Immature natural killer cell (primary cell): Measurements from ENCODE around the gene ARHGAP45. TPM values are rescaled to one million over a fixed set of nuclear protein-coding genes. Genes with fewer than 3 reads are reported as not detected.

ENCODE experiments used
- DNase-seq, 3 donors: peaks; one replicate each; pipeline ENCODE4 v3.0.0; 2022; ENCODE audit warnings: mixed read lengths in 1 of 3
- H3K27ac Mint-ChIP-seq, 6 donors: one replicate each; pipeline ENCODE4 v1.8.0; 2020; ENCODE audit warnings: mixed read lengths in 6 of 6, mild to moderate bottlenecking in 5 of 6, inconsistent platforms in 4 of 6, moderate library complexity in 3 of 6
- H3K27me3 Mint-ChIP-seq, 3 donors: one replicate each; pipeline ENCODE4 v1.8.0; 2020 to 2021; ENCODE audit warnings: low read depth in 3 of 3, mild to moderate bottlenecking in 3 of 3, mixed read lengths in 3 of 3, moderate library complexity in 3 of 3, inconsistent platforms in 1 of 3
- H3K36me3 Mint-ChIP-seq, 3 donors: one replicate each; pipeline ENCODE4 v1.8.0; 2020; ENCODE audit warnings: mixed read lengths in 3 of 3, inconsistent platforms in 2 of 3, mild to moderate bottlenecking in 2 of 3
- H3K4me1 Mint-ChIP-seq, 2 donors: one replicate each; pipeline ENCODE4 v1.8.0; 2020; ENCODE audit warnings: inconsistent platforms in 2 of 2, mild to moderate bottlenecking in 2 of 2, mixed read lengths in 2 of 2, moderate library complexity in 1 of 2
- H3K4me3 Mint-ChIP-seq, 5 donors: one replicate each; pipeline ENCODE4 v1.8.0; 2020; ENCODE audit warnings: mild to moderate bottlenecking in 5 of 5, mixed read lengths in 5 of 5, inconsistent platforms in 3 of 5, moderate library complexity in 3 of 5
- H3K9me3 Mint-ChIP-seq, 6 donors: one replicate each; pipeline ENCODE4 v1.8.0; 2020; ENCODE audit warnings: mild to moderate bottlenecking in 6 of 6, mixed read lengths in 6 of 6, inconsistent platforms in 4 of 6, moderate library complexity in 3 of 6
- polyA plus RNA-seq, 3 donors: library from polyadenylated mRNA; unstranded; fragments of 300-500 nt; fragmentation: Illumina TruSeq; gene quantifications; one replicate each; pipeline ENCODE4 v1.2.3, GENCODE V29; 2021

ARHGAP45 gene
- polyA plus RNA-seq, 3 donors from 2014 or later = 164 to 417 (median 169) TPM

DNA sequence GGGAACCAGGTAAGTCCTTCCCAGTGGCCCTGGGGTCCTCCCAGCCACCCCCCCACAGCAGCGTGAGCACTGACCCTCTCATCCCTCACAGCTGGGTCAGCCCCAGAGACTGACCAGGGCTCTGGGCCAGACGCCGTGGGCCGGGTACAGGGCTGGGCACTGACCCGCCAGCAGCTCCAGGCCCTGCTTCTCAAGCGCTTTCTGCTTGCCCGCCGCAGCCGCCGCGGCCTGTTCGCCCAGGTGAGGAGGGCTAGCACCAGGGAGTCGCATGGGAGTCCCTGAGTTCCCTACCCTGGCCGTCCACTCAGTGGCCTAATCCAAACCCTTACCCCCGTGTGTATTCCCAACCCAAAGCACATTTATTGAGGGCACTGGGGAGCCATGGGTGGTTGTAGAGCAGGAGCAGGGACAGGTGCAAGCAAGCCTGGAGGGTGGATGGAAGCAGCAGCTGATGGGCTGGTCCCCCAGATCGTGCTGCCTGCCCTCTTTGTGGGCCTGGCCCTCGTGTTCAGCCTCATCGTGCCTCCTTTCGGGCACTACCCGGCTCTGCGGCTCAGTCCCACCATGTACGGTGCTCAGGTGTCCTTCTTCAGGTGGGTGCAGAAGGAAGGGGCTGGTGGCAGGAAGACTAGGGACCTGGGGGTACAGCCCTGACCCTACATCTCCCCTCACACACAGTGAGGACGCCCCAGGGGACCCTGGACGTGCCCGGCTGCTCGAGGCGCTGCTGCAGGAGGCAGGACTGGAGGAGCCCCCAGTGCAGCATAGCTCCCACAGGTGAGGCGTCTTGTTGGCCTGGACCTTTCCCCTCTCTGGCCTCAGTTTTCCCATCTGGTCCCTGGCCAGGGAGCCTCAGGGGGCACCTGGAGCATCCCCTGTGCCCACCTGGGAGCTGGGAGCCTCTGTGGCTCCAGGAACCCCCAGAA lies 12.6 kb upstream of the ARHGAP45 start:
- H3K9me3 Mint-ChIP-seq = peaks cover 0 to 6% (median 3%) of the 10 kb centered on the region in 6 donors
- peaks cover 0 to 2% (median 1%) of the 10 kb centered on the region in 3 donors for H3K27me3 Mint-ChIP-seq
- H3K4me1 Mint-ChIP-seq = peaks cover 14% of the 10 kb centered on the region in 2 donors
- DNase-seq = no peak
- H3K4me3 Mint-ChIP-seq = no peak overlapping the region
- peak overlapping the region in 1 of 6 donors; percentile 50 for H3K27ac Mint-ChIP-seq
- H3K36me3 Mint-ChIP-seq = peaks cover 9 to 18% (median 10%) of the 10 kb centered on the region in 3 donors

DNA sequence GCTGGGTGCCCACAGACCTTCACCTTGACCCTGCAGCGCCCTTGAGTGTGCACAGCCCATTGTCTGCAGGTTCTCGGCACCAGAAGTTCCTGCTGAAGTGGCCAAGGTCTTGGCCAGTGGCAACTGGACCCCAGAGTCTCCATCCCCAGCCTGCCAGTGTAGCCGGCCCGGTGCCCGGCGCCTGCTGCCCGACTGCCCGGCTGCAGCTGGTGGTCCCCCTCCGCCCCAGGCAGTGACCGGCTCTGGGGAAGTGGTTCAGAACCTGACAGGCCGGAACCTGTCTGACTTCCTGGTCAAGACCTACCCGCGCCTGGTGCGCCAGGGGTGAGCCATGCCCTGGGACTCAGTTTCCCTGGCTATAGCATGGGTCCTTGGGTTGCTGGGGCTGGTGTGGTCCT lies 11.9 kb upstream of the ARHGAP45 start:
- H3K27me3 Mint-ChIP-seq = peaks cover 0 to 2% (median 1%) of the 10 kb centered on the region in 3 donors
- peaks cover 0 to 6% (median 3%) of the 10 kb centered on the region in 6 donors for H3K9me3 Mint-ChIP-seq
- no peak for DNase-seq
- H3K4me1 Mint-ChIP-seq = peaks cover 14% of the 10 kb centered on the region in 2 donors
- no peak overlapping the region for H3K4me3 Mint-ChIP-seq
- H3K27ac Mint-ChIP-seq = no peak overlapping the region
- peaks cover 9 to 18% (median 10%) of the 10 kb centered on the region in 3 donors for H3K36me3 Mint-ChIP-seq

DNA sequence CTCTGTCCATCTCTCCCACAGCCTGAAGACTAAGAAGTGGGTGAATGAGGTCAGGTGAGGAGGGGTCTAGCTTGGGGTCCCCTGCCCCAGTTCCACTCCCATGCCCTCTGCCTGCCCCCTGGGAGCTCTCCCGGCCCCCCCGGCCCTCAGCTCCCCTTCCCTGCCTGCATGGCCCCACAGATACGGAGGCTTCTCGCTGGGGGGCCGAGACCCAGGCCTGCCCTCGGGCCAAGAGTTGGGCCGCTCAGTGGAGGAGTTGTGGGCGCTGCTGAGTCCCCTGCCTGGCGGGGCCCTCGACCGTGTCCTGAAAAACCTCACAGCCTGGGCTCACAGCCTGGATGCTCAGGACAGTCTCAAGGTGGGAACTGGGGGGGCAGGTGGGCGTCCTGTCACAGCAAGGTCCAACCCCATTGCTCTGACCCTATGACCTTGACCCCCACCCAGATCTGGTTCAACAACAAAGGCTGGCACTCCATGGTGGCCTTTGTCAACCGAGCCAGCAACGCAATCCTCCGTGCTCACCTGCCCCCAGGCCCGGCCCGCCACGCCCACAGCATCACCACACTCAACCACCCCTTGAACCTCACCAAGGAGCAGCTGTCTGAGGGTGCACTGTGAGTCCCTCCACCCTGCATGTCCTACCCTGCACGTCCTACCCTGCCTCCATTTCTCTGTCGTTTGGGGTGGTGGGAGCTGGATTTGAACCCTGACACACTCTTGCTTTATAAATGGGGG lies 10.9 kb upstream of the ARHGAP45 start:
- H3K4me3 Mint-ChIP-seq = no peak overlapping the region

DNA sequence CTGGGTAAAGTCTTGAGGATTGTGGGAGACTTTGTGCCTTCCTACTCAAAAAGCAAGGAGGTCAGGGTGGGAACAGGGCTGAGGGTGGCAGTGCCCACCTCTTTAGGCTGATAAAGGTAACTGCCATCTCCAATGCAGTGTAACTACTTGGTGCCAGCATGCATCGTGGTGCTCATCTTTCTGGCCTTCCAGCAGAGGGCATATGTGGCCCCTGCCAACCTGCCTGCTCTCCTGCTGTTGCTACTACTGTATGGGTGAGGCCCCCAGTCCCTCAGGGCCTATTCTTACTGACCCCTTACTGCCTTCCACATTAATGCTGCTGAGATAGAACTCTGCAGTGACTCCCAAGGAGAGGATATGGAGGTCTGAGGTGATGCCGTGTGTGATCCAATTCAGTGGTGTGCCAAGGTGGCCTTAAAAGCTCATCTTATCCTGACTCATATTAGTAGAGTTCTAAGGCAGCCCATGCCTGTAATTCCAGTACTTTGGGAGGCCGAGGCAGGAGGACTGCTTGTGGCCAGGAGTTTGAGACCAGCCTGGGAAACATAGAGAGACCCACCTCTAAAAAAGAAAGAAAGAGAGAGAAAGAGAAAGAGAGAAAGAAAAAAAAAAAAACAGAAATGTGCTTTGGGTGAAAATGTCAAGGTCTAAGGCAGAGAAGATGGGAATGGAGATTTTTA lies 9.7 kb upstream of the ARHGAP45 start:
- DNase-seq = peak in 2 of 3 donors; percentile 47 to 58
- Mint-ChIP-seq H3K27me3 (peaks cover 0 to 2% (median 1%) of the 10 kb centered on the region in 3 donors), H3K4me1 (peaks cover 14% of the 10 kb centered on the region in 2 donors), H3K9me3 (peaks cover 0 to 6% (median 3%) of the 10 kb centered on the region in 6 donors), H3K4me3 (no peak overlapping the region), H3K36me3 (peaks cover 9 to 18% (median 10%) of the 10 kb centered on the region in 3 donors), H3K27ac (peak overlapping the region in 4 of 6 donors; percentile 41 to 78 (median 67))

More for the DNA sequence above, 10.9 kb upstream of the ARHGAP45 start:
- H3K4me1 Mint-ChIP-seq = peaks cover 14% of the 10 kb centered on the region in 2 donors
- H3K9me3 Mint-ChIP-seq = peaks cover 0 to 6% (median 3%) of the 10 kb centered on the region in 6 donors
- H3K27me3 Mint-ChIP-seq = peaks cover 0 to 2% (median 1%) of the 10 kb centered on the region in 3 donors
- H3K36me3 Mint-ChIP-seq = peaks cover 9 to 18% (median 10%) of the 10 kb centered on the region in 3 donors
- no peak overlapping the region for H3K27ac Mint-ChIP-seq
- no peak for DNase-seq

DNA sequence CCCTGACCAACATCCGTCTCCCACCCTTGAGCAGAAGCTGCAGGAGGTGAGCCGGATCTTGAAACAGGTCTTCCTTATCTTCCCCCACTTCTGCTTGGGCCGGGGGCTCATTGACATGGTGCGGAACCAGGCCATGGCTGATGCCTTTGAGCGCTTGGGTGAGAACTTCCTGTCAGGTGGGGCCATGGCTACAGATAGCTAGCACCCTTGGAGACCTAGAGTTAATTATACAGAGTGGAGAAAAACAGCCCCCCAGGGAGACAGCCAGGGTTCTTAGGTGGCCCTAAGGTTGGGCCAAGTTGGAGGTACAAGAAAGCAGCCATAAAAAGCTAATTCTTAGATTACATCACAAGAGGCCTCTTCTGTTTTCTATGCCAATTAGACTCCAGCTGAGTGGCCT lies 8.9 kb upstream of the ARHGAP45 start:
- peaks cover 14% of the 10 kb centered on the region in 2 donors for H3K4me1 Mint-ChIP-seq
- no peak for DNase-seq
- peaks cover 0 to 6% (median 3%) of the 10 kb centered on the region in 6 donors for H3K9me3 Mint-ChIP-seq
- no peak overlapping the region for H3K4me3 Mint-ChIP-seq
- H3K27ac Mint-ChIP-seq = peak overlapping the region in 5 of 6 donors; percentile 19 to 67 (median 48)
- peaks cover 0 to 4% (median 2%) of the 10 kb centered on the region in 3 donors for H3K27me3 Mint-ChIP-seq
- H3K36me3 Mint-ChIP-seq = peaks cover 9 to 18% (median 10%) of the 10 kb centered on the region in 3 donors

DNA sequence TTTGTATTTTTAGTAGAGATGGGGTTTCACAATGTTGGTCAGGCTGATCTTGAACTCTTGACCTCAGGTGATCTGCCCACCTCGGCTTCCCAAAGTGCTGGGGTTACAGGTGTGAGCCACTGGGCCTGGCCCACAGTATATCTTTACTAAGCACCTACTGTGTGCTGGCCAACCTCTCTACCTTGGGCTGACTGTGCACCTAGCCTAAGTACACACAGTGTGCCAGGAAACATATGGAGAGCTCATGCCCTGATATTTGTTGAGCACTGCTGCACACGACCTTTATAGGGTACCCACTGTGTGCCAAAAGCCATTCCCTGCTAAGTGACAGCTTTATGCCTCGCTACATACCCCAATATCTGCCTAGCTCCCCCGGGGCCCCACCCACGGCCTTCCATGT lies 6.3 kb upstream of the ARHGAP45 start:
- Mint-ChIP-seq H3K4me1 (peaks cover 24 to 27% of the 10 kb centered on the region in 2 donors), H3K36me3 (peaks cover 9 to 18% (median 10%) of the 10 kb centered on the region in 3 donors), H3K9me3 (peaks cover 0 to 6% (median 3%) of the 10 kb centered on the region in 6 donors), H3K27ac (no peak overlapping the region), H3K27me3 (peaks cover 0 to 4% (median 3%) of the 10 kb centered on the region in 3 donors), H3K4me3 (no peak overlapping the region)
- DNase-seq = no peak

DNA sequence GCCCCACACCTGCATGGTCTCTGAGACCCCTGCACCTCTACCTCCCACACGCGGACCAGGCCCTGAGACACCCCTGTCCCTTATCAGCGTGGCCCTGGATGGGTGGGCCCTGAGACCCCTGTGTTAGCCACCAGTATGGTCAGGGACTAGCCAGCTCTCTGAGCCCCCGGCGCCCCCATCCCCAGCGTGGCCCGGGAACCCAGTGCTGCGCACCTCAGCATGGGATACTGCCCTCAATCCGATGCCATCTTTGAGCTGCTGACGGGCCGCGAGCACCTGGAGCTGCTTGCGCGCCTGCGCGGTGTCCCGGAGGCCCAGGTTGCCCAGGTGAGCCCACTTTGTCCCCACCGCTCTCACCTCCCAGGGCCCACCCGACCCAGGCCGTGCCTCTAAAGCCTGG lies 5.0 kb upstream of the ARHGAP45 start:
- peaks cover 26 to 29% of the 10 kb centered on the region in 2 donors for H3K4me1 Mint-ChIP-seq
- no peak overlapping the region for H3K27ac Mint-ChIP-seq
- H3K9me3 Mint-ChIP-seq = peaks cover 0 to 5% (median 3%) of the 10 kb centered on the region in 6 donors
- H3K27me3 Mint-ChIP-seq = peaks cover 0 to 4% (median 2%) of the 10 kb centered on the region in 3 donors
- peaks cover 4 to 11% (median 9%) of the 10 kb centered on the region in 3 donors for H3K36me3 Mint-ChIP-seq
- DNase-seq = no peak
- no peak overlapping the region for H3K4me3 Mint-ChIP-seq

DNA sequence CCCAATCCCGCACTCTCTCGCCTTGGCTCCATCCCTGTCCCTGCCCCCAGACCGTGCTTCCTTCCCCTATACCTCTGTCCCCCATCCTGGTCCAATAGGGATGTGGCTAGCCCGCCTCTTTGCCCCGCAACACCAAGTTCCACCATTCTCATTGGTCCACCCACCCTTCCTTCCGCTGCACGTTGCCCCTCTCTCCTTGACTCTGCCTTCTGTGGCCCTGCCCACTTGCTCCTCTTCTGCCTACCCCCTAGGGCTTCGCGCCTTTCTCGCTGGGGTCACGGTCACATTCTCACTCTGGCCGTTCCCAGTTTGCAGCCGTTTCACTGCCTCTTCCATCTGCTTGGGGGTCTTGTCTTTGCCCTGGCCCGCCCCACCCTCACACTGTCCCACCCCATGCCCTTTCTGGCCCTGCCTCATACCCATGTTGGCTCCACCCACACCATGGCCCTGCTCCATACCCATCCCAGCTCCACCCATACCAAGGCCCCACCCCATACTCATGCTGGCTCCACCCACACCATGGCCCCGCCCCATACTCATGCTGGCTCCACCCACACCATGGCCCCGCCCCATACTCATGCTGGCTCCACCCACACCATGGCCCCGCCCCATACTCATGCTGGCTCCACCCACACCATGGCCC lies 4.5 kb upstream of the ARHGAP45 start:
- no peak for DNase-seq
- Mint-ChIP-seq H3K4me1 (peaks cover 21 to 24% of the 10 kb centered on the region in 2 donors), H3K9me3 (peaks cover 0 to under 1% (median under 1%) of the 10 kb centered on the region in 6 donors), H3K27me3 (peaks cover 0 to 4% (median 2%) of the 10 kb centered on the region in 3 donors), H3K4me3 (no peak overlapping the region), H3K36me3 (peaks cover 1 to 7% (median 5%) of the 10 kb centered on the region in 3 donors), H3K27ac (no peak overlapping the region)

DNA sequence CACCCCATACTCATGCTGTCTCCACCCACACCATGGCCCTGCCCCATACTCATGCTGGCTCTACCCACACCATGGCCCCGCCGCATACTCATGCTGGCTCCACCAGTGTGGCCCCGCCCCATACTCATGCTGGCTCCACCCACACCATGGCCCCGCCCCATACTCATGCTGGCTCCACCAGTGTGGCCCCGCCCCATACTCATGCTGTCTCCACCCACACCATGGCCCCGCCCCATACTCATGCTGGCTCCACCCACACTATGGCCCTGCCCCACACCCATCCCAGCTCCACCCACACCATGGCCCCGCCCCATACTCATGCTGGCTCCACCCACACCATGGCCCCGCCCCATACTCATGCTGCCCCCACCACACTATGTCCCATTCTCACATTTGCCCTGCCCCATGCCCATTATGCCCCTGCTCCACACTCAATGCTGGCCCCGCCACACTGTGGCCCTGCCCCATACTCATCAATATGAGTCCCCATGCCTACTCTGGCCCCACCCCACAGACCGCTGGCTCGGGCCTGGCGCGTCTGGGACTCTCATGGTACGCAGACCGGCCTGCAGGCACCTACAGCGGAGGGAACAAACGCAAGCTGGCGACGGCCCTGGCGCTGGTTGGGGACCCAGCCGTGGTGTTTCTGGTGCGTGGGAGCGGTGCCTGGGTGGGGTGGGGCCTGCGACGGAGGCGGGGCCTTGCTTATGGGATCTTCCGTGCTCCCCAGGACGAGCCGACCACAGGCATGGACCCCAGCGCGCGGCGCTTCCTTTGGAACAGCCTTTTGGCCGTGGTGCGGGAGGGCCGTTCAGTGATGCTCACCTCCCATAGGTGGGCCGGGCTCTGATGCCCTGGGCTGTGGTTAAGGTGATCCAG lies 3.7 kb upstream of the ARHGAP45 start:
- Mint-ChIP-seq H3K36me3 (peaks cover 0 to under 1% (median 0%) of the 10 kb centered on the region in 3 donors), H3K27me3 (peaks cover 0 to 11% (median 5%) of the 10 kb centered on the region in 3 donors), H3K4me1 (peaks cover 13 to 20% of the 10 kb centered on the region in 2 donors), H3K9me3 (no peaks in the 10 kb centered on the region), H3K4me3 (no peak overlapping the region), H3K27ac (peak overlapping the region in 4 of 6 donors; percentile 64 to 87 (median 76))
- DNase-seq = peak; percentile 65 to 72 (median 66)

DNA sequence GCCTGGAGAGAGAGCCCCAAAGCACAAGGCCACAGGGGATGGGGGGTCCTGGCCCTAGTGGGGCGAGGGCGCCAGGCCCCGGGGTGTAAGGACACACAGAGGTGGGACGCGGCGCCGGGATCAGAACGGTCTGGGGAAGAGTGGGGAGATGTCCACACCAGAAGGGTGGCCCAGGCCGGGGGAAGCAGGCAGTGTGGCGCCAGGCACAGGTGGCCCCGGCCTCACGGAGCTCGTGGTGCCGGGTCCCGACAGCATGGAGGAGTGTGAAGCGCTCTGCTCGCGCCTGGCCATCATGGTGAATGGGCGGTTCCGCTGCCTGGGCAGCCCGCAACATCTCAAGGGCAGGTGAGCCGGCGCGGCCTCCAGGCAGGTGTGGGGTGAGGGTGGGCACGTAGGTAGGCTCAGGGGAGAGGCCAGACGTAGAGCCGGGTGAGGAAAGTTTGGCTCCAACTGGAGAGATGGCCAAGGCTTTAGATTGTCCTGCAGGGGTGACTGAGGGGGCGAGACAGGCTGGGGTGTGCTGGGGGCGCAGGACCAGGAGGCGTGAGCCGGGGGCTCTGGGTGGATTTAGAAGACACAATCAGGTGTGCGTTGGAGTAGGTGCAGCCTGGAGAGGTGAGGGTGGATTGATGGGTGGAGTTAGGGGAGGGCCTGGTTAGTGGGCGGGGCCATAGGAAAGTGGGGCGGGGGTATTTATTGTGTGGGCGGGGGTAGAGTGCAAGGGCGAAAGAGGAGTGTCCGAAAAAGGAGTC lies 2.9 kb upstream of the ARHGAP45 start:
- H3K9me3 Mint-ChIP-seq = no peaks in the 10 kb centered on the region
- H3K27ac Mint-ChIP-seq = peak overlapping the region in 3 of 6 donors; percentile 7 to 40 (median 36)
- H3K36me3 Mint-ChIP-seq = peaks cover 4 to 5% (median 5%) of the 10 kb centered on the region in 3 donors
- no peak for DNase-seq
- no peak overlapping the region for H3K4me3 Mint-ChIP-seq
- H3K27me3 Mint-ChIP-seq = peaks cover 6 to 17% (median 10%) of the 10 kb centered on the region in 3 donors
- H3K4me1 Mint-ChIP-seq = peaks cover 19 to 27% of the 10 kb centered on the region in 2 donors
